ENCODE data around the gene CDKAL1. TPM values are rescaled to one million over a fixed set of nuclear protein-coding genes. Genes with fewer than 3 reads are reported as not detected.

The CDKAL1 gene
- total and polyA plus RNA-seq, 4 donors, result 3.0 to 21.7 (median 9.4) TPM

DNA sequence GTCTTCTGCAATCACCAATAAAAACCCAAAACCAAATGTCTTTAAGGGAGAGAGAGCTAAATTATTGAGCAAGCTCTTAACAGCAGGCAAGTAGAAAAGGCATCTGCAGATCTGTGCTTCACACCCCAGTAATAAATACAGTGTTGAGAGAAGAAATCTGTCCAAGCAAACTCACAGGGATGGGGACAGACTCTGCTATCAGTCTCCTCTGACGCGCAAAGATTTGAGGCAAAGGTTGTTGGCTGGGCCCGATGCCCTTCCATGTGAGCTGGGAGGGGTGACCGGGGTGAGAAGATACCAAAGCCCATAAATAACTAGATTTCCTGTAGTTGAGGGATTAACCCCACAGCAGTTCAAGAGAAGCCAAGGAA lies 744.1 kb downstream of the CDKAL1 start:
- ATAC-seq (ENCODE audit: low FRiP score) (peak; percentile 57), DNase-seq (peak in 1 of 2 donors; percentile 46)
- 17 to 33% methylated on average over 4 of the region's 4 CpGs for WGBS, 2 donors

DNA sequence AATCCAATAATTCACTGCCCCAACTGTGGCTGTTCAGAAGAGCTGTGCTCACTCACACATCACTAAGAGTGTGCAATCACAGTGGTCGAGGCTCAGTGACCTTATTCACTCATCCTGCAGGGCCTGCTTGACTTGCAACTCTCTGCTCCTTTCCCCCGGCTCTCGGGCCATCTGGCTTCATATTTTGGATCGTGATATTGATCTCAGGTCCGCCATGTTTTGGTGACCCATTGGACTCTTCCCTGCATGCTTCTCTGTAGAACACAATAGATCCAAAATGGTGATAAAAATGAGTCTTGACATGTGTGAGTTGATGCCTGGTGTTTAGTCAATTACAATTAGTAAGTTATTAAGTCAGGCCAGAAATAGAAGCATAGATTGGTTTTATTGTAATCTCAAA lies 745.4 kb downstream of the CDKAL1 start:
- Histone ChIP-seq H3K4me1 (ENCODE audit: control insufficient read depth in 1 of 2, insufficient read depth in 2 of 2, low read length in 2 of 2) (no peaks in the 10 kb centered on the region), H3K36me3 (ENCODE audit: control insufficient read depth in 1 of 2, insufficient read depth in 2 of 2, low read length in 1 of 2) (no peaks in the 10 kb centered on the region), H3K27me3 (ENCODE audit: control insufficient read depth in 1 of 2, insufficient read depth in 2 of 2, low read length in 1 of 2) (peaks cover 0 to 2% of the 10 kb centered on the region in 2 donors), H3K9me3 (ENCODE audit: control insufficient read depth, low read length) (peaks cover 1% of the 10 kb centered on the region), H3K4me3 (ENCODE audit: low read length in 2 of 2) (no peak overlapping the region), H3K27ac (ENCODE audit: low read depth in 1 of 2, low read length in 2 of 2) (no peak overlapping the region)
- WGBS, 2 donors, result 95 to 98% methylated on average over 5 of the region's 5 CpGs
- no peak for ATAC-seq (ENCODE audit: low FRiP score)
- DNase-seq, result no peak
- intact Hi-C loops (cut with DNase I), result loop anchor here in 1 of 2 donors (2.0 kb wide), 1 partner anchor 49 kb away; no protein-coding TSS in a partner anchor

More for the DNA sequence above, 744.1 kb downstream of the CDKAL1 start:
- no peak overlapping the region for H3K4me3 ChIP-seq (ENCODE audit: low read length in 2 of 2)
- no peaks in the 10 kb centered on the region for H3K36me3 ChIP-seq (ENCODE audit: control insufficient read depth in 1 of 2, insufficient read depth in 2 of 2, low read length in 1 of 2)
- intact Hi-C loops (cut with DNase I), result no loop called here
- no peak overlapping the region for H3K27ac ChIP-seq (ENCODE audit: low read depth in 1 of 2, low read length in 2 of 2)
- H3K9me3 ChIP-seq (ENCODE audit: control insufficient read depth, low read length), result no peaks in the 10 kb centered on the region
- H3K27me3 ChIP-seq (ENCODE audit: control insufficient read depth in 1 of 2, insufficient read depth in 2 of 2, low read length in 1 of 2), result peaks cover 0 to 2% of the 10 kb centered on the region in 2 donors
- H3K4me1 ChIP-seq (ENCODE audit: control insufficient read depth in 1 of 2, insufficient read depth in 2 of 2, low read length in 2 of 2), result no peaks in the 10 kb centered on the region

DNA sequence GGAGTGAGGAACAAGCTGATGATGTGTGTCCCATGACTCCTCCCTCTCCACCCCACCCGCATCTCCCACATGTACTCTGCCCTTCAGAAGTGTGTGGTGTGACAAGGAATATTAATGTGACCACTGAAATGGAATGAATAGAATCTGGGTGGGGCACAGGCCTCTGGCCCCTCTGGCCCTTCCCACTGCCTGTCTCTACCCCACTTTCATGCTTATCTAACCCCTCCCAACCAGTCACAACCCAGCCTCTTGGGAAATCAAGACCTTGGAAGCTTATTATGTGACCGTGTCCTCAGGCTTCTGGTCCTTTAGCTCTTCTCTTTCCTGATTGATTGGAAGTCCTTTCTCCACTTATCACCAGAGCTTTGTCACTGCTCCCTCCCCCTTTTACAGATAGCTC lies 747.1 kb downstream of the CDKAL1 start:
- Histone ChIP-seq H3K36me3 (ENCODE audit: control insufficient read depth in 1 of 2, insufficient read depth in 2 of 2, low read length in 1 of 2) (no peaks in the 10 kb centered on the region), H3K27ac (ENCODE audit: low read depth in 1 of 2, low read length in 2 of 2) (no peak overlapping the region), H3K27me3 (ENCODE audit: control insufficient read depth in 1 of 2, insufficient read depth in 2 of 2, low read length in 1 of 2) (peaks cover 0 to 2% of the 10 kb centered on the region in 2 donors), H3K9me3 (ENCODE audit: control insufficient read depth, low read length) (peaks cover 1% of the 10 kb centered on the region), H3K4me3 (ENCODE audit: low read length in 2 of 2) (no peak overlapping the region), H3K4me1 (ENCODE audit: control insufficient read depth in 1 of 2, insufficient read depth in 2 of 2, low read length in 2 of 2) (no peaks in the 10 kb centered on the region)
- intact Hi-C loops (cut with DNase I), result loop anchor here in 1 of 2 donors (2.0 kb wide), 1 partner anchor 51 kb away; no protein-coding TSS in a partner anchor
- ATAC-seq (ENCODE audit: low FRiP score) (no peak), DNase-seq (no peak)
- WGBS, 2 donors, result 83 to 94% methylated on average over 2 of the region's 2 CpGs

Other genes with a start within 250 kb of the CDKAL1 start
- gene E2F3, start 132.6 kb upstream of the CDKAL1 start, total RNA-seq, result 10 to 100 TPM; 12.7 to 15.5 TPM
- 1 to 10 TPM; 3.3 to 7.6 TPM for gene E2F3, start 132.6 kb upstream of the CDKAL1 start, polyA plus RNA-seq